ENCODE results near the gene NAT9.

NAT9 gene, protein sequence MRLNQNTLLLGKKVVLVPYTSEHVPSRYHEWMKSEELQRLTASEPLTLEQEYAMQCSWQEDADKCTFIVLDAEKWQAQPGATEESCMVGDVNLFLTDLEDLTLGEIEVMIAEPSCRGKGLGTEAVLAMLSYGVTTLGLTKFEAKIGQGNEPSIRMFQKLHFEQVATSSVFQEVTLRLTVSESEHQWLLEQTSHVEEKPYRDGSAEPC

GRCh38 chr17:74776044-74776962, at the start of gene NAT9:
Gene NAT9, minus strand, starts transcription at chr17:74776345. Its CDS starts 647 bp downstream, at chr17:74775698.
- peak; percentile 86 to 99 (median 93) for DNase-seq

- peak in 1 of 14 donors; percentile 77 for DNase-seq
Measured at GRCh38 chr17:74824961-74825627, 48.9 kb upstream of the NAT9 start.

DNA sequence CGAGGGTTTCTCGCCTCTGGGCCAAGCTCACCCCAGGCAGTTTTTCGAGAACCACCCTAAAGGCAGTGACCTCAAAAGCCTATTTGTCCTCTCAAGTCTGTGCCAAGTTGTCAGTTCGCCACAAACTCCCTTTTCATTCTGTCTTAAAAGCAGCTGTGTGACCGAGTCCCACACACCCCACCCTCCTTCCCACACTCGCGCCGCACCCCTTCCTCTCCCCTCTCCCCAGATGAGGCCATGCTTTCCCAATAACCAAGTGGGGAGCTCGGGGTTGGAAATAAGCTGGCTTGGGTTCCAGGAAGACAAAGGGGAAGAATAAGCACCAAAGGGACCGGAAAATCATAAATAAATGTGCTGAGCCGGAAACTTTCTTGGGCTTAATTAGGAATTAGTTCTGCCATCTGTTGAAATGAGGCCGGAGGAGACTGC, 46.8 kb upstream of the NAT9 start:
- DNase-seq: peak in 8 of 14 donors; percentile 25 to 69 (median 66)

- DNase-seq: peak in 8 of 14 donors; percentile 22 to 67 (median 54)
Measured at GRCh38 chr17:74822335-74822938, 46.3 kb upstream of the NAT9 start.

- peak in 4 of 14 donors; percentile 33 to 56 (median 46) for DNase-seq
Measured at GRCh38 chr17:74821655-74822334, 45.6 kb upstream of the NAT9 start.

DNA sequence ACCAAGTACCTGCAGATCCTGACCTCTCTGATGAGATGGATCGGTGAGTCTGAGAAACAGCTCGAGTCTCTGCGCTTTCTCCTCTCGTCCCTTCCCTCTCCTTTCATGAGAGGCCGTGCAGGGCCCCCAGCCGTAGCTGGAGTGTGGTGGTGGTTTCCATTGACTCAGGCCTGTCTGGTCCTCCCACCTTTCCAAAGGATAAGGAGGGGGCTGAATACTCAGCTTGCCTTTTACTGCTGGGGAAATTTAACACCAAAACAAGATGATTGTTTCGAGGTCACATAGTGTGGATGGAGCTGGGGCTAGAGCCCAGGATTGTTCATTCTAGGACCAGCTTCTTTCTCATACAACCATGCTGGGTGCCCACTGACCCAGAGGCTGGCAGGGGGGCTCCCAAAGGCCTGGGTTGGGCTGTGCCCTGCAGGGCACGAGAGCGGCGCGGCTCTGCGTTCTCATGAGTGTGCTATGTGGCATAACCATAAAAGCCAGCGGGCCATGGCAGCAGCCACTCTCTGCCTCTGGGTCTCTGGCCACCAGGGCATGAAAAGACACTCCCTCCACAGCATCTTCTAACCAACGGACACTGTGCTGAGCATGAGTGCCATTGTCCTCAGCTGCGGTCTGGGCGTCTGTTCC, 43.8 kb upstream of the NAT9 start:
- DNase-seq: no peak

DNA sequence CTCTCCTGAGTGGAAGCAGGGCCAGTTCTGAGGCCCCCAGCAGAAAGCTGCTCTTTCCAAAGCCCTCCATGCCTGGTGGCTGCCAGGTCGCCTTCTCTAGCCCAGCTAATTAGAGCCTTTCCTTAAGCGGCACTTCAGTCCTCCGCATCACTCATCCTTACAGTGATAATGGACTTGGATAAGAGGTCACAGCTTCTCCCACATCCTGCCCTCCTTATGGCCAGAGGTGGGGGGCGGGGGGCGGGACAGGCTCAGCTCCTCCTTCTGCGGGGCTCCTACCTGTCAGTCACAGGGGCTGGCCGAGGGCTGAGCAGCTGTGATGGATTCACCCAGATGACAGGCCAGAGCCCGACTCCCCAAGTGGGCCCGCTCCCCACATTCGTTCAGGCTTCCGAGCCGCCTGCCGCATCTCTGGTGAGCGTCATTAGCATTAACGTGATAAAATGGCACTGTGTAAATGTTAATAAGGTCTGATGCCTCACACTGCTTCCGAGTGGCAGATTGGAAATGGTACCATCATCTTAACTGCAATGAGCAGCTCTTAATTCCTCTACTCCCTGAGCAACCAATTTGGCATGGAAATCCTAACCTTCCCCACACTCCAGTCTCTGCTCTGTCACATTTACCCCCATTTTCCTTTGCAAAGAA, 42.3 kb upstream of the NAT9 start:
- no peak for DNase-seq

GRCh38 chr17:74816905-74817620, 40.9 kb upstream of the NAT9 start:
- peak in 1 of 14 donors; percentile 72 for DNase-seq

GRCh38 chr17:74815550-74816370, 39.6 kb upstream of the NAT9 start:
- DNase-seq: peak in 1 of 14 donors; percentile 52

GRCh38 chr17:74815067-74815466, 38.9 kb upstream of the NAT9 start:
- no peak for DNase-seq

- DNase-seq: peak in 1 of 14 donors; percentile 15
Measured at GRCh38 chr17:74814453-74814852, 38.3 kb upstream of the NAT9 start.

GRCh38 chr17:74812109-74813009, 36.2 kb upstream of the NAT9 start:
- peak in 1 of 14 donors; percentile 64 for DNase-seq

- DNase-seq: peak in 10 of 14 donors; percentile 20 to 82 (median 50)
Measured at GRCh38 chr17:74810699-74811485, 34.7 kb upstream of the NAT9 start.

DNA sequence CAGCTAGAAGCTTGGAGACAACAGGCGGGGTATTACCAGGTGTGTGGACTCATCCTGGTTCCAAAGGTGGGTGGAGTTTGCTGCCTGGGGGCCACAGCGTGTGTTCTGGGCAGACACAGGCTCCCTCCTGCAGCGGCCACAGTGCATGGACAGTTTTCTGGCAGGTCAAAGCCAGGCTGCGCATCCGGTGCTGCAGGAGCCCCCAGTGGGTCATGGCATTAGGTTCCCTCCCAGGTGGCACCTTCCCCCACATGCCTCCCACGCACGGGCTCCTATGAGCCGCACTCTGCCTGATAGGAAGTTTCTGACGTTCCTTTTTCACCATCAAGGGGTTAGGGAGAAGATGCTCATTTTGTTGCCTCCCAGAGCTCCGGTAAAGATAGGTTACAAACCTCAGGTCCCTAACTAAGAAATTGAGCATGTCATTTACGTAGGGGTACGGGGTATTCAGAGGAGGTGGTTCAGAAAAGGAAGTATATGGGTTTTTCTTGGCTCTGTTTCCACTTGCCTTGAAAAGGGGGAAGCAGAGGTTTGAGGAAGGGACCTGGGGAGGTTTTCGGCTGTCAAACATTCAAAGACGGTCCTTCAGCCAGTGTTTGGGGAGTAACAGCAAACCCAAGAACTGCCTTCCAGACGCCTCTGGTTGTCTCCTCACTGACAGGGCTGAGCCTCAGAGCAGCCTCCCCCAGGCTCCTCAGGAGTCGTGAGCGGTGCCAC, 32.7 kb upstream of the NAT9 start:
- DNase-seq: peak in 2 of 14 donors; percentile 24 to 45

DNA sequence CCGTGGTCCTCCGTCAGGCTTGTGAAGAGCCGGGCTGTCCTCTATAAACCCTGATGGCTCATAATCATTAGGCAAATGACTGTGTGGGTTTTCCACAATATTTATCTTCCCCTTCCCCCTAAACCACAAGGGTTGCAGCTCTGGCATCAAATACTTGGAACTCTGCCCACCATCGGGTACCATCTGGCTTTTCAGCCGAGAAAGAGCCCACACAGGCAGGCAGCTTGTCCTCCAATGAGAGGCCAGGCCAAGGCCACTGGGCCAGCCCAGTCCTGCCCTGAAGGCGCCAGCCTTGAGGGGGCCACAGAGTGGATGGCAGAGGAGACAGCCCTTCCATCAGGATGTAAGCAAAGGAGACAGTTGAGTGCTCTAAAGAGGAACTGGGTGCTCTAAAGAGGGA, 31.8 kb upstream of the NAT9 start:
- peak in 8 of 14 donors; percentile 21 to 95 (median 34) for DNase-seq

DNA sequence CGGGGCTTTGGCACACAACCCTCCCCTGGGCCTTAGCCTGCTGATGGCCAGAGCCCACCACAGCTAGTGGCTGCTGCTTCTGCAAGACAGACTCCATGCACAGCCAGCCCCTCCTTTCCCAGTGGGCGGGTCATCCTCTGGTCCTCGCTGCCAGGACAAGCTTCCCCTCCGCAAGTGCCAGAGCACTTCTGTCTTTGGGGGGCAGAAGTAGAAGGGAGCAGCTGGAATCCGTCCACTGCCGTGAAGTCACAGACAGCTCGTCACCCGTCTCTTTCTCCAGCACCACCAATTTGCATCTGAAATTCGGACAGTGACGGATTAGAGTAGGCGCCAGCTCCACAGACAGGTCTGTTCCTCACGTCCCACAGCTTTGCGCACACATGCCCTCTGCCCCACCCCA, 31.3 kb upstream of the NAT9 start:
- DNase-seq: peak in 1 of 14 donors; percentile 71
